ENCODE results near the gene TRPT1. TPM values are rescaled to one million over a fixed set of nuclear protein-coding genes. Genes with fewer than 3 reads are reported as not detected.

TRPT1 gene
- total RNA-seq, 2 experiments from 2014 or later, result 23.9 to 27.1 TPM

GRCh38 chr11:64229090-64229743, 3.2 kb upstream of the TRPT1 start:
- intact Hi-C loops (cut with DNase I, micrococcal nuclease), result no loop called here
- DNase-seq (no peak), ATAC-seq (no peak)
- Mint-ChIP-seq H3K27ac (peak overlapping the region; percentile 60), H3K4me1 (peaks cover 35% of the 10 kb centered on the region), H3K9me3 (ENCODE audit: low read depth) (no peaks in the 10 kb centered on the region), H3K4me3 (peak overlapping the region; percentile 76), H3K27me3 (no peaks in the 10 kb centered on the region), H3K36me3 (ENCODE audit: low read depth) (peaks cover 5% of the 10 kb centered on the region)
- ChIA-PET POLR2A (no interaction called here), CTCF (interaction anchor here (0.7 to 1.2 kb wide), 2 partner anchors 23 to 853 kb away, joined by 3 read pairs; no protein-coding TSS in a partner anchor)

GRCh38 chr11:64227405-64227956, 1.5 kb upstream of the TRPT1 start:
- H3K27me3 Mint-ChIP-seq, result no peaks in the 10 kb centered on the region
- peaks cover 37% of the 10 kb centered on the region for H3K4me1 Mint-ChIP-seq
- ChIA-PET POLR2A (interaction anchor here (1.1 kb wide), 2 partner anchors 42 to 76 kb away, joined by 3 read pairs; no protein-coding TSS in a partner anchor), CTCF (interaction anchor here (0.9 to 2.5 kb wide), 2 partner anchors 22 to 74 kb away, joined by 6 to 30 read pairs; partner anchors contain the start of gene FERMT3)
- no peak for DNase-seq
- peak overlapping the region; percentile 87 for H3K4me3 Mint-ChIP-seq
- H3K9me3 Mint-ChIP-seq (ENCODE audit: low read depth), result no peaks in the 10 kb centered on the region
- ATAC-seq, result no peak
- H3K27ac Mint-ChIP-seq, result peak overlapping the region; percentile 82
- H3K36me3 Mint-ChIP-seq (ENCODE audit: low read depth), result peaks cover 10% of the 10 kb centered on the region
- intact Hi-C loops (cut with DNase I, micrococcal nuclease), result loop anchor here (2.0 kb wide), 3 partner anchors 13 to 61 kb away; partner anchors contain the start of genes FKBP2 (in 1 of the 2), MACROD1 (in 1 of the 2) and STIP1 (in 1 of the 2)

GRCh38 chr11:64226507-64227051, 593 bp upstream of the TRPT1 start:
- CTCF ChIA-PET, result interaction anchor here (0.6 to 2.5 kb wide), 11 partner anchors 9 to 90 kb away, joined by 3 to 30 read pairs (median 4); partner anchors contain the start of gene FERMT3
- POLR2A ChIA-PET, result interaction anchor here (0.6 to 4.4 kb wide), 7 partner anchors 15 to 785 kb away, joined by 3 to 28 read pairs (median 5); partner anchors contain the start of genes FERMT3, FKBP2 and PRDX5
- intact Hi-C loops (cut with DNase I, micrococcal nuclease), result loop anchor here (1.0 to 2.0 kb wide), 11 partner anchors 14 to 92 kb away; partner anchors contain the start of genes FKBP2 (in 2 of the 2), STIP1 (in 2 of the 2), ESRRA (in 1 of the 2) and GPR137 (in 1 of the 2)
- peak; percentile 43 for ATAC-seq
- peaks cover 36% of the 10 kb centered on the region for H3K4me1 Mint-ChIP-seq
- no peaks in the 10 kb centered on the region for H3K27me3 Mint-ChIP-seq
- peak overlapping the region; percentile 82 for H3K27ac Mint-ChIP-seq
- no peaks in the 10 kb centered on the region for H3K9me3 Mint-ChIP-seq (ENCODE audit: low read depth)
- H3K4me3 Mint-ChIP-seq, result peak overlapping the region; percentile 87
- H3K36me3 Mint-ChIP-seq (ENCODE audit: low read depth), result peaks cover 10% of the 10 kb centered on the region
- DNase-seq, result peak; percentile 81

GRCh38 chr11:64224891-64225607, 937 bp downstream of the TRPT1 start:
- Mint-ChIP-seq H3K4me3 (peak overlapping the region; percentile 87), H3K27me3 (no peaks in the 10 kb centered on the region)
- POLR2A ChIA-PET, result interaction anchor here (0.8 to 4.4 kb wide), 2 partner anchors 18 to 40 kb away, joined by 3 to 28 read pairs; partner anchors contain the start of genes FERMT3 and STIP1

GRCh38 chr11:64224151-64224890, 1.7 kb downstream of the TRPT1 start:
- DNase-seq, result no peak
- POLR2A ChIA-PET, result interaction anchor here (4.4 kb wide), 1 partner anchor 18 kb away, joined by 28 read pairs; the partner anchor contains the start of gene FERMT3
- intact Hi-C loops (cut with DNase I, micrococcal nuclease), result no loop called here
- H3K9me3 Mint-ChIP-seq (ENCODE audit: low read depth), result no peaks in the 10 kb centered on the region
- peaks cover 25% of the 10 kb centered on the region for H3K4me1 Mint-ChIP-seq
- H3K27ac Mint-ChIP-seq, result no peak overlapping the region
- no peak for ATAC-seq
- H3K27me3 Mint-ChIP-seq, result no peaks in the 10 kb centered on the region
- peaks cover 14% of the 10 kb centered on the region for H3K36me3 Mint-ChIP-seq (ENCODE audit: low read depth)
- CTCF ChIA-PET, result interaction anchor here (0.5 to 1.5 kb wide), 8 partner anchors 8 to 600 kb away, joined by 3 to 6 read pairs (median 4); partner anchors contain the start of genes FERMT3, FKBP2, PRDX5 and TRMT112
- peak overlapping the region; percentile 87 for H3K4me3 Mint-ChIP-seq

More at GRCh38 chr11:64224891-64225607, 937 bp downstream of the TRPT1 start:
- Mint-ChIP-seq H3K36me3 (ENCODE audit: low read depth) (peaks cover 15% of the 10 kb centered on the region), H3K4me1 (peaks cover 32% of the 10 kb centered on the region), H3K27ac (peak overlapping the region; percentile 85), H3K9me3 (ENCODE audit: low read depth) (no peaks in the 10 kb centered on the region)
- CTCF ChIA-PET, result interaction anchor here (1.5 kb wide), 1 partner anchor 17 kb away, joined by 4 read pairs; no protein-coding TSS in a partner anchor
- DNase-seq (no peak), ATAC-seq (no peak)
- intact Hi-C loops (cut with DNase I, micrococcal nuclease), result loop anchor here in 1 of 2 experiments (1.0 kb wide), 1 partner anchor 18 kb away; no protein-coding TSS in a partner anchor

GRCh38 chr11:64223001-64223651, 2.9 kb downstream of the TRPT1 start:
- no peak for DNase-seq
- intact Hi-C loops (cut with DNase I, micrococcal nuclease), result no loop called here
- no peak overlapping the region for H3K27ac Mint-ChIP-seq

GRCh38 chr11:64222651-64223000, 3.4 kb downstream of the TRPT1 start:
- DNase-seq (no peak), ATAC-seq (no peak)
- POLR2A ChIA-PET, result interaction anchor here (4.4 kb wide), 1 partner anchor 16 kb away, joined by 28 read pairs; the partner anchor contains the start of gene FERMT3
- Mint-ChIP-seq H3K4me1 (peaks cover 11% of the 10 kb centered on the region), H3K27me3 (no peaks in the 10 kb centered on the region), H3K9me3 (ENCODE audit: low read depth) (no peaks in the 10 kb centered on the region), H3K36me3 (ENCODE audit: low read depth) (peaks cover 20% of the 10 kb centered on the region), H3K27ac (no peak overlapping the region), H3K4me3 (no peak overlapping the region)
- CTCF ChIA-PET, result interaction anchor here (0.8 kb wide), 1 partner anchor 8 kb away, joined by 3 read pairs; no protein-coding TSS in a partner anchor
- intact Hi-C loops (cut with DNase I, micrococcal nuclease), result no loop called here

More at GRCh38 chr11:64223001-64223651, 2.9 kb downstream of the TRPT1 start:
- ChIA-PET CTCF (interaction anchor here (0.6 to 1.5 kb wide), 9 partner anchors 8 to 602 kb away, joined by 3 to 6 read pairs (median 4); partner anchors contain the start of genes FERMT3, PRDX5 and TRMT112), POLR2A (interaction anchor here (0.5 to 4.4 kb wide), 2 partner anchors 11 to 17 kb away, joined by 3 to 28 read pairs; partner anchors contain the start of gene FERMT3)
- peaks cover 16% of the 10 kb centered on the region for H3K4me1 Mint-ChIP-seq
- no peaks in the 10 kb centered on the region for H3K27me3 Mint-ChIP-seq
- H3K9me3 Mint-ChIP-seq (ENCODE audit: low read depth), result no peaks in the 10 kb centered on the region
- no peak for ATAC-seq
- H3K36me3 Mint-ChIP-seq (ENCODE audit: low read depth), result peaks cover 18% of the 10 kb centered on the region
- H3K4me3 Mint-ChIP-seq, result no peak overlapping the region

- CTCF ChIA-PET, result no interaction called here
- no peak for ATAC-seq
Observed at GRCh38 chr11:64220798-64221197, 5.2 kb downstream of the TRPT1 start.

GRCh38 chr11:64220271-64220670, 5.7 kb downstream of the TRPT1 start:
- ATAC-seq (no peak), DNase-seq (no peak)
- peaks cover 6% of the 10 kb centered on the region for H3K4me1 Mint-ChIP-seq
- H3K9me3 Mint-ChIP-seq (ENCODE audit: low read depth), result no peaks in the 10 kb centered on the region
- no peak overlapping the region for H3K27ac Mint-ChIP-seq
- no peaks in the 10 kb centered on the region for H3K27me3 Mint-ChIP-seq
- ChIA-PET CTCF (no interaction called here), POLR2A (no interaction called here)
- H3K36me3 Mint-ChIP-seq (ENCODE audit: low read depth), result peaks cover 31% of the 10 kb centered on the region
- no peak overlapping the region for H3K4me3 Mint-ChIP-seq
- intact Hi-C loops (cut with DNase I, micrococcal nuclease), result no loop called here

More at GRCh38 chr11:64220798-64221197, 5.2 kb downstream of the TRPT1 start:
- H3K4me1 Mint-ChIP-seq, result peaks cover 6% of the 10 kb centered on the region
- no peaks in the 10 kb centered on the region for H3K9me3 Mint-ChIP-seq (ENCODE audit: low read depth)
- POLR2A ChIA-PET, result no interaction called here
- no peaks in the 10 kb centered on the region for H3K27me3 Mint-ChIP-seq
- intact Hi-C loops (cut with DNase I, micrococcal nuclease), result no loop called here
- no peak overlapping the region for H3K27ac Mint-ChIP-seq
- no peak overlapping the region for H3K4me3 Mint-ChIP-seq
- H3K36me3 Mint-ChIP-seq (ENCODE audit: low read depth), result peaks cover 29% of the 10 kb centered on the region
- no peak for DNase-seq

- no peak overlapping the region for H3K27ac Mint-ChIP-seq
- H3K4me1 Mint-ChIP-seq, result peaks cover 7% of the 10 kb centered on the region
- H3K27me3 Mint-ChIP-seq, result no peaks in the 10 kb centered on the region
- ATAC-seq, result no peak
- peaks cover 36% of the 10 kb centered on the region for H3K36me3 Mint-ChIP-seq (ENCODE audit: low read depth)
- intact Hi-C loops (cut with DNase I, micrococcal nuclease), result no loop called here
- H3K9me3 Mint-ChIP-seq (ENCODE audit: low read depth), result no peaks in the 10 kb centered on the region
- no peak overlapping the region for H3K4me3 Mint-ChIP-seq
- ChIA-PET POLR2A (no interaction called here), CTCF (no interaction called here)
- no peak for DNase-seq
Observed at GRCh38 chr11:64219755-64220154, 6.2 kb downstream of the TRPT1 start.

Data from activated CD4-positive, alpha-beta T cell treated with anti-CD3 and anti-CD28 coated beads for 36 hours (primary cell).